ENCODE data around the gene ERAS. TPM values are rescaled to one million over a fixed set of nuclear protein-coding genes. Genes with fewer than 3 reads are reported as not detected.
"Not testable (repeated sequence)": the region's sequence is repeated elsewhere in the genome, so short reads cannot be mapped to it uniquely, and the experiment has no call there.

Gene ERAS
- total RNA-seq, 2 donors from 2014 or later, result not detected

- Histone ChIP-seq H3K27ac (no peak overlapping the region), H3K36me3 (no peaks in the 10 kb centered on the region), H3K27me3 (peaks cover 0 to 4% of the 10 kb centered on the region in 2 donors), H3K4me3 (no peak overlapping the region), H3K4me1 (no peaks in the 10 kb centered on the region), H3K9me3 (no peaks in the 10 kb centered on the region)
- DNase-seq (ENCODE audit: low spot score), result no peak
- TF ChIP-seq, protein P1, sequence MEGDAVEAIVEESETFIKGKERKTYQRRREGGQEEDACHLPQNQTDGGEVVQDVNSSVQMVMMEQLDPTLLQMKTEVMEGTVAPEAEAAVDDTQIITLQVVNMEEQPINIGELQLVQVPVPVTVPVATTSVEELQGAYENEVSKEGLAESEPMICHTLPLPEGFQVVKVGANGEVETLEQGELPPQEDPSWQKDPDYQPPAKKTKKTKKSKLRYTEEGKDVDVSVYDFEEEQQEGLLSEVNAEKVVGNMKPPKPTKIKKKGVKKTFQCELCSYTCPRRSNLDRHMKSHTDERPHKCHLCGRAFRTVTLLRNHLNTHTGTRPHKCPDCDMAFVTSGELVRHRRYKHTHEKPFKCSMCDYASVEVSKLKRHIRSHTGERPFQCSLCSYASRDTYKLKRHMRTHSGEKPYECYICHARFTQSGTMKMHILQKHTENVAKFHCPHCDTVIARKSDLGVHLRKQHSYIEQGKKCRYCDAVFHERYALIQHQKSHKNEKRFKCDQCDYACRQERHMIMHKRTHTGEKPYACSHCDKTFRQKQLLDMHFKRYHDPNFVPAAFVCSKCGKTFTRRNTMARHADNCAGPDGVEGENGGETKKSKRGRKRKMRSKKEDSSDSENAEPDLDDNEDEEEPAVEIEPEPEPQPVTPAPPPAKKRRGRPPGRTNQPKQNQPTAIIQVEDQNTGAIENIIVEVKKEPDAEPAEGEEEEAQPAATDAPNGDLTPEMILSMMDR (IDR thresholded peaks at IDR 0.05), result no peak
These were observed 13.4 kb downstream of the ERAS start for GRCh38 chrX:48839686-48840085.

DNA sequence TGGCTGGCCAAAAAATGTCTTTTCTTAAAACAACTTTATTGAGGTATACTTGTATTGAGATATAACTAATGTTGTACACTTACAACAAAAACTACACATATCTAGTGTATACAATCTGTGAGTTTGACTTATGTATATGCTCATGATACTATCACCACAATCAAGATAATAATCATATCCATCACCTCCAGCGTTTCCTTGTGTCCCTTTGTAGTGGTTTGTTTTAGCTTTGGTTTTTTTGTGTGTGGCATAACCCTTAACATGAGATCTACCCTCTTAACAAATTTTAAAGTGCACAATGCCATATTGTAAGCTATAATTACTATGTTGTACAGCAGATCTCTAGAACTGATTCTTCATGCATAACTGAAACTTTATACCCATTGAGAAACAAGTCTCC is 22.5 kb downstream of the ERAS start:
- H3K36me3 ChIP-seq, result no peaks in the 10 kb centered on the region
- no peaks in the 10 kb centered on the region for H3K27me3 ChIP-seq
- no peaks in the 10 kb centered on the region for H3K4me1 ChIP-seq
- TF ChIP-seq, protein P1 (IDR thresholded peaks at IDR 0.05), result no peak
- DNase-seq (ENCODE audit: low spot score), result no peak
- no peak overlapping the region for H3K4me3 ChIP-seq
- H3K27ac ChIP-seq, result no peak overlapping the region
- H3K9me3 ChIP-seq, result no peaks in the 10 kb centered on the region

DNA sequence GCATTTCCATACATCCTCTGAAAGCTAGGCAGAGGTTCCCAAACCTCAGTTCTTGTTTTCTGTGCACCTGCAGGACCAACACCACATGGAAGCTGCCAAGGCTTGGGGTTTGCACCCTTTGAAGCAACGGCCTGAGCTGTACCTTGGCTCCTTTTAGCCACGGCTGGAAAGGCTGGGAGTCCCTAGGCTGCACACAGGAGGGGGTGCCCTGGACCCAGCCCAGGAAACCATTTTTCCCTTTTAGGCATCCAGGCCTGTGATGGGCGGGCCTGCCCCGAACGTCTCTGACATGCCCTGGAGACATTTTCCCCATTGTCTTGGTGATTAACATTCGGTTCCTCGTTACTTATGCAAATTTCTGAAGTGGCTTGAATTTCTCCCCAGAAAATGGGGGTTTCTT is 26.5 kb downstream of the ERAS start:
- H3K4me1 ChIP-seq, result no peaks in the 10 kb centered on the region
- no peak overlapping the region for H3K27ac ChIP-seq
- no peak overlapping the region for H3K4me3 ChIP-seq
- H3K36me3 ChIP-seq, result no peaks in the 10 kb centered on the region
- no peaks in the 10 kb centered on the region for H3K9me3 ChIP-seq
- TF ChIP-seq, protein P1 (IDR thresholded peaks at IDR 0.05), result no peak
- H3K27me3 ChIP-seq, result no peaks in the 10 kb centered on the region
- no peak for DNase-seq (ENCODE audit: low spot score)

DNA sequence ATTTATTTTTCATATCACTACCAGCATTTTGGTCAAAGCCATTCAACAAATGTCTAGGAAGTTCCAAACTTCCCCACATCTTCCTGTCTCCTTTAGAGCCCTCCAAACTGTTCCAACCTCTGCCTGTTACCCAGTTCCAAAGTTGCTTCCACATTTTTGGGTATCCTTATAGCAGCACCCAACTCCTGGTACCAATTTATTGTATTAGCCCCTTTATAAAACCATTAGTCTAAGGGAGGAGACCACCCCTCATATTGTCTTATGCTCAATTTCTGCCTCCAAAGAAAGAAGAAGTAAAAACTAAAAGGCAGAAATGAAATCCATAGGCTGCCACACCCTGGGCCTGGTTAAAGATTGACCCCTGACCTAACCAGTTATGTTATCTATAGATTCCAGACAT is 27.2 kb downstream of the ERAS start:
- H3K4me3 ChIP-seq; H3K27me3 ChIP-seq; DNase-seq (ENCODE audit: low spot score); H3K4me1 ChIP-seq; H3K36me3 ChIP-seq; H3K27ac ChIP-seq; H3K9me3 ChIP-seq: not testable (repeated sequence)

DNA sequence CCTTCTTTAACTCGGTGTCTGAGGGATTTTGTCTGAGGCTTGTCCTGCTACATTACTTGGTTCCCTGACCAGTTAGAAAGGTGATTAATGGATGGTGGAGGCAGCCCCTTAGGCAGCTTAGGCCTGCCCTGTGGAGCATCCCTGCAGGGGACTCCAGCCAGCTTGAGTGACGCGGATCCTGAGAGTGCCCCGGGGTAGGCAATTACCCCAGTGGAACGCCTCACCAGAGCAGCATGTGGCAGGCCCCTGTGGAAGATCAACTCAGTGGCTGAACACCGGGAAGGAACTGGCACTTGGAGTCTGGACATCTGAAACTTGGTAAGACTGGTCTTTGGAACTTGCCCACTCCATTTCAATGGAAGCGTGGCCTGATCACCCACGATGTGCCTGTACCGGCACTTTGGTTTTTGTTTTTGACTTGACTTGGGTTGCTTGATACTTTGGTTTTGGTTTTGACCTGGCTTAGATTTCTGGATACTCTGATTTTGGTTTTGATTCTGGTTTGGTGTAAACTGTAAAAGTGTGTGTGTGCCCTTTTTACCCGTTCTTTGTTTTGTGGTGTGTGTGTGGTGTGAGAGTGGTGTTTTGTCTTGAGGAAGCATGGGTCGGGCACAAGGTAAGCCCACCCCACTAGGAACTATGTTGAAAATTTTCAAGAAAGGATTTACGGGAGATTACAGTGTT is 27.9 kb downstream of the ERAS start:
- not testable (repeated sequence) for H3K9me3 ChIP-seq; DNase-seq (ENCODE audit: low spot score); H3K27ac ChIP-seq; H3K4me1 ChIP-seq; H3K4me3 ChIP-seq; H3K36me3 ChIP-seq; H3K27me3 ChIP-seq

GRCh38 chrX:48854898-48855297 is 28.6 kb downstream of the ERAS start:
- no peaks in the 10 kb centered on the region for H3K36me3 ChIP-seq
- TF ChIP-seq, protein P1 (IDR thresholded peaks at IDR 0.05), result no peak
- H3K9me3 ChIP-seq, result no peaks in the 10 kb centered on the region
- no peaks in the 10 kb centered on the region for H3K27me3 ChIP-seq
- DNase-seq (ENCODE audit: low spot score), result no peak
- H3K4me1 ChIP-seq, result no peaks in the 10 kb centered on the region
- no peak overlapping the region for H3K4me3 ChIP-seq
- no peak overlapping the region for H3K27ac ChIP-seq

- H3K27ac ChIP-seq, result no peak overlapping the region
- TF ChIP-seq, protein P1 (IDR thresholded peaks at IDR 0.05), result no peak
- H3K4me1 ChIP-seq, result no peaks in the 10 kb centered on the region
- H3K4me3 ChIP-seq, result no peak overlapping the region
- no peaks in the 10 kb centered on the region for H3K9me3 ChIP-seq
- no peak for DNase-seq (ENCODE audit: low spot score)
- H3K27me3 ChIP-seq, result no peaks in the 10 kb centered on the region
- H3K36me3 ChIP-seq, result no peaks in the 10 kb centered on the region
These were observed 37.9 kb downstream of the ERAS start for GRCh38 chrX:48864210-48864609.

- not testable (repeated sequence) for H3K36me3 ChIP-seq; DNase-seq (ENCODE audit: low spot score); H3K4me3 ChIP-seq; H3K27me3 ChIP-seq; H3K9me3 ChIP-seq; H3K27ac ChIP-seq; H3K4me1 ChIP-seq
These were observed 45.7 kb downstream of the ERAS start for GRCh38 chrX:48872017-48872416.

DNA sequence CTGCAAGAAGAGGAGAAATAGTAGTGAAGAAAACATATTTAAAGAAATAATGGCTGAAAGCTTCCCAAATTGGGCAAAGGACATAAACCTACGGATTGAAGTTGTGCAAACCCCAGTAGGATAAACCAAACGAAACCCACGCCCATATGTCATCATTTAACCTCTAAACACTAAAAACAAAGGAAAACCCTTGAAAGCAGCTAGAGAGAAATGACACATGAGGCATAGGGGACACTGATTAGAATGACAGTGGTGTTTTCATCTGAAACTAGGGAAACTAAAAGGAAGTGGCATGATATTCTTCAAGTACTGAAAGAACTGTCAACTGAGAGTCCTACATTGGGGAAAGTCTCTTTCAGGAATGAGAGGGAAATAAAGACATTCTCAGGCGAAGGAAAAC is 50.6 kb downstream of the ERAS start:
- H3K27ac ChIP-seq; H3K4me3 ChIP-seq; H3K9me3 ChIP-seq; H3K4me1 ChIP-seq; H3K27me3 ChIP-seq; H3K36me3 ChIP-seq; DNase-seq (ENCODE audit: low spot score): not testable (repeated sequence)
